Ishikawa (cell line): Measurements from ENCODE around the gene CEP164.

ENCODE experiments used
- CEBPB ChIP-seq: IDR thresholded peaks from 2 replicates; pipeline ENCODE4 v1.6.1; 2012
- CREB1 ChIP-seq: IDR thresholded peaks from 2 replicates; pipeline ENCODE4 v1.6.1; 2012; ENCODE audit warnings: low read depth
- EGR1 ChIP-seq: IDR thresholded peaks from 2 replicates; pipeline ENCODE4 v1.6.1; 2012
- EP300 ChIP-seq: IDR thresholded peaks from 2 replicates; pipeline ENCODE4 v1.6.1; 2012; ENCODE audit warnings: borderline replicate concordance
- FOXM1 ChIP-seq: IDR thresholded peaks from 2 replicates; pipeline ENCODE4 v1.6.1; 2012; ENCODE audit warnings: low read depth, borderline replicate concordance
- MAX ChIP-seq: IDR thresholded peaks from 2 replicates; pipeline ENCODE4 v1.6.1; 2012
- NFIC ChIP-seq: IDR thresholded peaks from 2 replicates; pipeline ENCODE4 v1.6.1; 2012
- RAD21 ChIP-seq: IDR thresholded peaks from 2 replicates; pipeline ENCODE4 v1.6.1; 2012; ENCODE audit warnings: low read depth
- REST ChIP-seq: IDR thresholded peaks from 2 replicates; pipeline ENCODE4 v1.6.1; 2012; ENCODE audit warnings: low read depth, mild to moderate bottlenecking
- TAF1 ChIP-seq: IDR thresholded peaks from 2 replicates; pipeline ENCODE4 v1.6.1; 2012; ENCODE audit warnings: low read depth, mild to moderate bottlenecking
- TCF12 ChIP-seq: IDR thresholded peaks from 2 replicates; pipeline ENCODE4 v1.6.1; 2012; ENCODE audit warnings: low read depth
- TEAD4 ChIP-seq: IDR thresholded peaks from 2 replicates; pipeline ENCODE4 v1.6.1; 2012
- USF1 ChIP-seq: IDR thresholded peaks from 2 replicates; pipeline ENCODE4 v1.6.1; 2012
- YY1 ChIP-seq: IDR thresholded peaks from 2 replicates; pipeline ENCODE4 v1.6.1; 2012; ENCODE audit warnings: low read depth
- ZBTB7A ChIP-seq: IDR thresholded peaks from 2 replicates; pipeline ENCODE4 v1.6.1; 2012; ENCODE audit warnings: low read depth

Gene CEP164

GRCh38 chr11:117327567-117328374 lies at the start of gene CEP164:
CEP164 (plus strand) TSS chr11:117327854; CDS start chr11:117338587, 10,733 bp downstream.
- TF ChIP-seq REST (no peak), NFIC (no peak), YY1 (no peak), USF1 (no peak), TCF12 (no peak), MAX (peak; percentile 64; the same call in 1 of the 2 replicates), EP300 (no peak), TEAD4 (no peak), TAF1 (no peak; the same call in 1 of the 2 replicates), RAD21 (no peak), CREB1 (no peak; the same call in 1 of the 2 replicates), CEBPB (no peak; the same call in 1 of the 2 replicates), EGR1 (no peak), FOXM1 (no peak), ZBTB7A (0 out of 2 replicates have a peak, but pooled peaks have one; percentile 31)

GRCh38 chr11:117278347-117278746 lies 49.3 kb upstream of the CEP164 start:
- no peak for TF ChIP-seq USF1
- no peak for TF ChIP-seq TCF12
- TF ChIP-seq MAX, result no peak
- no peak for TF ChIP-seq ZBTB7A
- TF ChIP-seq CEBPB, result no peak
- TF ChIP-seq CREB1, result no peak
- no peak for TF ChIP-seq YY1
- no peak for TF ChIP-seq TEAD4
- TF ChIP-seq NFIC, result no peak
- no peak for TF ChIP-seq REST
- no peak for TF ChIP-seq TAF1
- no peak for TF ChIP-seq EP300
- no peak for TF ChIP-seq EGR1
- no peak for TF ChIP-seq FOXM1
- TF ChIP-seq RAD21, result no peak

- no peak for TF ChIP-seq ZBTB7A
- no peak for TF ChIP-seq RAD21
- no peak for TF ChIP-seq USF1
- TF ChIP-seq EGR1, result no peak
- TF ChIP-seq FOXM1, result no peak
- TF ChIP-seq YY1, result no peak
- TF ChIP-seq TEAD4, result no peak
- TF ChIP-seq REST, result no peak
- no peak for TF ChIP-seq MAX
- TF ChIP-seq CEBPB, result no peak
Observed at GRCh38 chr11:117279711-117280376, 47.8 kb upstream of the CEP164 start.
